Lower leg skin (tissue), 3 donors: ENCODE results near the gene ERG.

Source experiments
- CTCF ChIP-seq, 3 donors: fragments of 450-650 bp; IDR thresholded peaks; one replicate each; pipeline ENCODE4 v1.5.1; 2016; ENCODE audit warnings: antibody characterized with exemption in 3 of 3, mild to moderate bottlenecking in 3 of 3, moderate library complexity in 2 of 3
- POLR2A ChIP-seq, 2 donors: fragments of 450-650 bp; IDR thresholded peaks; one replicate each; pipeline ENCODE4 v1.6.1; 2016 to 2017; ENCODE audit warnings: antibody characterized with exemption in 2 of 2, mild to moderate bottlenecking in 1 of 2, moderate library complexity in 1 of 2

- TF ChIP-seq CTCF (IDR thresholded peaks at IDR 0.05) (no peak), POLR2A (IDR thresholded peaks at IDR 0.05) (no peak)
Measured at GRCh38 chr21:38380481-38381137, 117.7 kb downstream of the ERG start.
